Cerebellar nuclear complex (tissue), 1 donor: ENCODE data around the gene RIC1.
"Not testable (repeated sequence)": the region's sequence is repeated elsewhere in the genome, so short reads cannot be mapped to it uniquely, and the experiment has no call there.

Source experiments
- DNase-seq, 2 experiments: peaks; one replicate each; lab custom pipeline; 2025; lab: John Stamatoyannopoulos, UW

Gene RIC1

GRCh38 chr9:5722679-5723078, 93.8 kb downstream of the RIC1 start:
- DNase-seq = not testable (repeated sequence)

- no peak for DNase-seq
These were observed 106.2 kb downstream of the RIC1 start for GRCh38 chr9:5735072-5735471.

GRCh38 chr9:5736563-5737346, 107.8 kb downstream of the RIC1 start:
- DNase-seq = no peak

- no peak for DNase-seq
These were observed 114.2 kb downstream of the RIC1 start for GRCh38 chr9:5743109-5743508.

- no peak for DNase-seq
These were observed 119.5 kb downstream of the RIC1 start for GRCh38 chr9:5748438-5748837.

GRCh38 chr9:5749306-5749705, 120.4 kb downstream of the RIC1 start:
- DNase-seq = no peak

GRCh38 chr9:5750569-5750968, 121.7 kb downstream of the RIC1 start:
- no peak for DNase-seq

- no peak for DNase-seq
These were observed 127.7 kb downstream of the RIC1 start for GRCh38 chr9:5756633-5757032.

- no peak for DNase-seq
These were observed 131.4 kb downstream of the RIC1 start for GRCh38 chr9:5760338-5760737.

- DNase-seq = no peak
These were observed 133.5 kb downstream of the RIC1 start for GRCh38 chr9:5762421-5762820.

- DNase-seq = no peak
These were observed 135.4 kb downstream of the RIC1 start for GRCh38 chr9:5764130-5764868.

- DNase-seq = no peak
These were observed 139.3 kb downstream of the RIC1 start for GRCh38 chr9:5767968-5768932.

GRCh38 chr9:5773324-5773999, 144.6 kb downstream of the RIC1 start:
- no peak for DNase-seq

GRCh38 chr9:5778805-5779204, 149.9 kb downstream of the RIC1 start:
- no peak for DNase-seq

GRCh38 chr9:5779705-5780218, 150.9 kb downstream of the RIC1 start:
- not testable (repeated sequence) for DNase-seq

- not testable (repeated sequence) for DNase-seq
These were observed 154.5 kb downstream of the RIC1 start for GRCh38 chr9:5783420-5783819.

GRCh38 chr9:5783982-5784381, 155.1 kb downstream of the RIC1 start:
- DNase-seq = no peak

GRCh38 chr9:5784526-5785315, 155.8 kb downstream of the RIC1 start:
- no peak for DNase-seq

GRCh38 chr9:5786370-5787127, 157.6 kb downstream of the RIC1 start:
- DNase-seq = no peak

- DNase-seq = no peak
These were observed 158.3 kb downstream of the RIC1 start for GRCh38 chr9:5787220-5787619.
